GM21528 (cell line): ENCODE results near the gene PXDN.

Source experiments
- ATAC-seq: cut with Tn5 transposase; IDR thresholded peaks from one replicate; pipeline ENCODE4 v1.9.1; 2021; ENCODE audit warnings: mild to moderate bottlenecking, moderate library complexity; ENCODE audit not compliant: unreplicated experiment, low FRiP score

PXDN gene

DNA sequence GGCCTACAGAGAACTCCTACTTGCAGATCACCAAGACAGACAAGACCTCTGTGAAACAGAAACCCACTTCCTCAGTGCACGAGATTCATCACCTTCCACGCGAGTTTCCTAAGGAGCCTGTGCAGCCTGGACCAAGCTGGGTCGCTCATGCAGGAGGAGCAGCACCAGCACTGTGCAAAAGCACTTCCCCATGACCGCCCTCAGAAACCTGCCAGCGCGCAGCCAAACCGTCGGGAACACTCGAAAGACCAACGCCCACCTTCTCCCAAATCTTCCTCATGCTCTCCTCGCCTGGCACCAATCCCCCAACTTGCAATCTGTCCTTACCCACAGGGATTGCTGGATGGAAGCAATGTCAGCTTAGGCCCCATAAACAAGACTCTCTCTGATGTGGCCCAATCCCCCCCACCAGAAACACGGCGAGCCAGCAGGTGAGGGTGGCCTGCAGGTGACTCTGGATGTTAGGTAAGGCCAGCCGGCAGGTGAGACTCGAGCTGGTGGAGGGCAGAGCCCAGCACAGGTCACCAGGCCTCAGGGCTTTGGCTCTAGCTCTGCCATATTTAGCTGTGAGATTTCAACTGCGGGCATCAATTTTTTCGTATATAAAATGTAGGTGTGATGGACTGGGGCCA is 69.4 kb downstream of the PXDN start:
- ATAC-seq = no peak

DNA sequence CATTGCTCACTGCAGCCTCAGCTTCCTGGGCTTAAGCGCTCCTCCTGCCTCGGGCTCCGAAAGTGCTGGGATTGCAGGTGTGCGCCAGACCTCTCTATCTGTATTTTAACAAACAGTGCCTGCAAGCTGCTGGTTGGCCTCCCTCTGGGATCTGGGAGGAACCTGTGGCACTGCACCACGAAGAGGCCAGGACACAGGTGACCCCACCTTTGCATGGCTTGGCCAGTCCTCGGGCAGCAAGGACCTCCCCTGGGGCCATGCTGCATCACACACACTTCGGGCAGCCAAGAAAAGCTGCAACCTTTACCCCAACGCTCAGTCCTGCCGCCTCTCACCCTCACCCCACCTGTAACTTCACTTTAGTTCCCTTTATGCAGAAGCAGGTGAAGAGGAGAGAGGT is 70.0 kb downstream of the PXDN start:
- no peak for ATAC-seq

DNA sequence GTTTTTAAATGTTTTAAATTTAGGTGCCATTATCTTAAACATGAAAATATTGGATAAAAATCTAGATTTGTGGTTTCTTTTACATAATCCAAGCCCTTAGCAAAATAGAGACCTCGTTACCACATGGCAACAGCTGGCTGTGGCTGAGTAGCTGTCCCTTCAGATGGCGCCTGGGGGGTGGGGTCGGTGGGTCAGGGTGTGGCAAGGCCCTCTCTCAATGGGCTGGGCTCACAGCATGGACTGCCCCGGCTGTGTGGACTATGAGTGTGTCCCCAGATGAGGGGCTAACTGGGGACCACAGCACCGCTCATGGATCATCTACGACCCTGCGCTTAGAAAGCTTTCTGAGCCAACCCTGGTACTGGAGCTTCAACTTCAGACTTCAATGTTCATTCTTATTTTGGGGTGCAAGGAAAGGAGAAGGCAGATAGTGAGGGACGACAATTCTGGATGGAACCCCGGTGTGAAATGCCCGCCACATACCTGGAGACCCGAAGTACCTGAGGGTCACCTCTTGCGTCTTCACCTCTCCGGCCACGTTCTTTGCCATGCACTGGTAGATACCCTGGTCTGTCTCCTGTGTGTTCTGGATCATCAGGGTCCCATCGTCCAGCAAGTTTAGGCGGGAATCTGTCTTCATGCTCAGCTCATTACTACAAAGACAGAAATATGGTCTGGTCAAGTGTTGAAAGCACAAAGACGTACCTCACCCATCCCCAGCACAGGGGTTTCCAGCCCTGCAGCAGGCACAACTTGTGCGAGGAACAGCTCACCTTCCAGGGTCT is 71.0 kb downstream of the PXDN start:
- ATAC-seq = no peak

DNA sequence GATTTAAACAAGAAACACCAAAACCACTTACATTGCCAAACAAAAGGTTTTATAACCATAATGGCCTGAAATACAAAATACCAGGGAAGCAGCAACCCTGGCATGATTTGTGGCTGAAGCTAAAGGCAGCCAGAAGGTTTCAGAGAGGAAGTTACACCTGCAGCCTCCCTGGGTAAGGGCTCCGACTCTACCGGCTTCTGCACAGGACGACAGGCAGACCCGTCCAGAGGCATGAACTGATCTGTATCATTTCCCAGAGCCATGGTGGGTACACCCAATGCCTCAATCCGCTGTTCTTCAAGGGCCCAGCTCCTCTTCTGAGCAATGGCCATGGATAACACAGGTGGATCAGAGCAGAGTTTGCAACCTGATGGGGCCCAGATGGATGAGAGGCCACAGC is 71.6 kb downstream of the PXDN start:
- no peak for ATAC-seq

GRCh38 chr2:1671916-1672315 is 72.4 kb downstream of the PXDN start:
- ATAC-seq = no peak

GRCh38 chr2:1670636-1671035 is 73.7 kb downstream of the PXDN start:
- no peak for ATAC-seq

DNA sequence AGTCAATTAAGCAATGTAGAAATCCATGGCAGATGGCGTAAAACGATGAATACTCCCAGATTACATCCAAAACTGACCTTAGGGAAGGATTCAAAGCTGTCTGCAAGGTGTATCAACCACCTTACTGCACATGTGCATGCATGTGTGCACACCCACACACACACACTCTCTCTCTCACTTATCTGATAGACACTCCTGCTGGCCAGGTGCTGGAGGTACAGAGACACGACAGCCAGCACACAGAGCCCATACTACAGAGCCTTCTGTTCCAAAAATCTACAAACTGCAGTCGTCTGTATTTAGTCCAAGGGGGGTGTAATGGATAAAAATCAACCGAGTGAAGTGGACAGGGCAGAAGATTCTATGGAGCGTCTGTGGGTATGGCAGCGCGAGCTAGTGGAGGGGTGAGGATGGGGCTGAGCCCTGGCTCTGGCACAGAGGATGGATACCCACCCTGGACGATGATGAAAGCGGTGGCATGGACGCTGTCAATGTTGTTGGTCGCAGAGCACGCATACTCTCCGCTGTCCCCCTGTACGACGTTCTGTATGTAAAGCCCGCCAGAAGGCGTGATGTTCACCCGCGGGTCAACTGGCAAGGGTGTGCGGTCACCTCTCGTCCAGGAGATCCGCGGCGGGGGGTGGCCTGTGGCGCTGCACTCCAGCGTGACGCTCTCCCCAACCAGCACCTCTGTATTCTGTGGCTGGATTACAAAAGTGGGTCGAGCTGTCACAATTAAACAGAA is 78.4 kb downstream of the PXDN start:
- ATAC-seq = no peak

- ATAC-seq = no peak
Measured at GRCh38 chr2:1664698-1665097, 79.6 kb downstream of the PXDN start.

GRCh38 chr2:1664076-1664605 is 80.2 kb downstream of the PXDN start:
- ATAC-seq = no peak

GRCh38 chr2:1663621-1664020 is 80.7 kb downstream of the PXDN start:
- no peak for ATAC-seq

- no peak for ATAC-seq
Measured at GRCh38 chr2:1662606-1663180, 81.6 kb downstream of the PXDN start.

DNA sequence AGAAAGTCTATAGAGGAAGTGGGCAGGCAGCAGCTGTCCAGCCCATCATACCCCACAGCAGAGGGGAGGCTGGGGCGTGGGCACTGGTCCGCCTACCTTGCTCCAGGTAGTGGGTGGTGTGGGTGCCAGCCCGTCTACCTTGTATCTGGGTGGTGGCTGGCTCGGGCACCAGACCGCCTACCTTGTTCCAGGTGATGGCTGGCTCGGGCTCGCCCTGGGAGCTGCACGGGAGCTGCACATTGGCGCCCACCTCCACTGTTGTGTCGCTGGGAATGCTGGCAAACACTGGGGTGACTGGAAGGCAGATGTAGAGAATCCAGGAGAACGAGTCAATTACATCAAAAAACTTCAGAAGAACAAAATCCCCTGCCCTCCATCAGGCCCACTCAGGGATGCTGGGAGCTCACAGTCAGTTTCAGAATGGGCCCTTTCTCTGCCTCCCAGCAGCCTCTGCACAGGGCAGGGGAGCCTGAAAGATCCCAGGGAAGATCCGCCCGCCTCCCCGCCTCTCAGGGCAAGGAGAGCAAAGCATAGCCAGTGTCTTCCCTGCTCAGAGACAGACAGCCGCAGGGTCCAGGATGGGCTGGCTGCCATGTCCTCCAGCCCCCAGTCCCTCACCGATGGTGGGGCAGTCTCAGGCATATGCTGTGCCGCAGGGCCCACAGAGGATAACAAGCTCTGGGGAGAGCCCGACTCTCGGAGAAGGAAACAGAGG is 82.3 kb downstream of the PXDN start:
- ATAC-seq = no peak

DNA sequence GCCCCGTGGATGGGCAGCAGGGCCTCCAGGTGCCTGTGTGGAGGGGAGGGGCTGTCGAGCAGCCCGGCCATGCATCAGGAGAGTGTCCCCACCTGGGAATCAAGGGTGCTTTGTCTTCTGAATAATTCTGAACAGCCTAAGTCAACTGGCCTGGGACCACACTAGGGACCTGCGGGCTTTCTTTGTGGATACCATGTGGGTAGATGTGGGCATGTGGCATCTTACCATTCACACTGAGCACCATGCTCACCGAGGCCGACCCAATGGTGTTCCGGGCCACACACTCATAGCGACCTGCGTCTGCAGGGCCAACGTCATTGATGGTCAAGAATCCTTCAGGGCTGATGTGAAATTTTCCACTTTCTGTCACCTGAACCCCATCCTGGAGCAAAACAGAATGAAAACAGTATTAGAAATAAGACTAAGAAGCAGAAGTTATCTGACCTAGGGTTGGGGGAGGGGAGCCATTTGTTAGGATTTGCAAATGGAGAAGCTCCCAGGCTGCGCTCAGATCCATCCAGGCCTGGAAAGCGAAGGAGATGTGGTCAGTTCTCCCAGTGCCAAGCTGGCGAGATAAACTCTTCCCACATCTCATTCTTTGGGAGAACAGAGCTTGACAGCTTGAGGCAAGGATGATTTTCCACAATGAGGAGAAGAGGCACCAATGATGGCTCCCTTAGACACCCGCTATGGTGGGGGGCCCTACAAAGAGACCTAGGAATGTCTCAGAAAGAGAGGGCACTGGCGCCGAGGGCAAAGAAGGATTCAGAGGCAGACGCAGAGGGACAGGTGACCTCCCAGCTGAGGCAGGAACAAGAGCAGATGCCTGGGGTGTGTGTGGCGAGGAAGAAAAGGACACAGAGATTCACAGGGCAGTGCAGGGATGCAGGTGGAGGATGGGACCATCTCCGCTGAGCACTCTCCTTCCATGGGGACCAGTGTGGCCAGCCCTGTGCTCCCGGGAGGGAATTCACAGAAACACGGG is 83.4 kb downstream of the PXDN start:
- ATAC-seq = no peak

GRCh38 chr2:1659951-1660565 is 84.3 kb downstream of the PXDN start:
- no peak for ATAC-seq

GRCh38 chr2:1658394-1659151 is 85.7 kb downstream of the PXDN start:
- ATAC-seq = no peak

GRCh38 chr2:1656961-1657841 is 87.1 kb downstream of the PXDN start:
- ATAC-seq = no peak

GRCh38 chr2:1656326-1656960 is 87.9 kb downstream of the PXDN start:
- no peak for ATAC-seq
